Measurements from ENCODE around the gene UBR2.

UBR2 gene

DNA sequence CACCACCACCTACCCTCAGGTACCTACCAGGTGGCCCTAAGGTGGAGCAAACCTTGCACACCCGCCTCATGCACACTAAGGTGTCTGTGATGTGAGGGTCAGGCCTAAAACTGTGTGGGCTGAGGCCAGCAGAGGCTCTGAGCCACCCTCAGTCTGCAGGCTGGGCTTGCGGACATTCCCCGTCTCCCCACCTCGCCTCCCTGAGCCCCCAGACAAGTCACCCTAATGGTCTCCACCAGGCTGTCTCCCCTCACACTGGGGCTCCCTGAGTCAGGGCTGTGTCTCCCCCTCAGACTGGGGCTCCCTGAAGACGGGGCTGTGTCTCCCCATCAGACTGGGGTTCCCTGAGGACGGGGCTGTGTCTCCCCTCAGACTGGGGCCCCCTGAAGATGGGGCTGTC lies 146.0 kb downstream of the UBR2 start:
- no peak for ATAC-seq (replicated peaks; ENCODE audit: extremely low read depth, poor library complexity, severe bottlenecking)
- H3K4me1 Mint-ChIP-seq, result no peaks in the 10 kb centered on the region
- H3K27me3 Mint-ChIP-seq, result no peaks in the 10 kb centered on the region
- no peak for DNase-seq (ENCODE audit: low spot score in 2 of 2)
- peaks cover 2% of the 10 kb centered on the region for H3K36me3 Mint-ChIP-seq (ENCODE audit: insufficient read depth)
- H3K9me3 Mint-ChIP-seq, result no peaks in the 10 kb centered on the region
- H3K4me3 Mint-ChIP-seq, result no peak overlapping the region
- H3K27ac Mint-ChIP-seq (ENCODE audit: low read depth), result no peak overlapping the region

DNA sequence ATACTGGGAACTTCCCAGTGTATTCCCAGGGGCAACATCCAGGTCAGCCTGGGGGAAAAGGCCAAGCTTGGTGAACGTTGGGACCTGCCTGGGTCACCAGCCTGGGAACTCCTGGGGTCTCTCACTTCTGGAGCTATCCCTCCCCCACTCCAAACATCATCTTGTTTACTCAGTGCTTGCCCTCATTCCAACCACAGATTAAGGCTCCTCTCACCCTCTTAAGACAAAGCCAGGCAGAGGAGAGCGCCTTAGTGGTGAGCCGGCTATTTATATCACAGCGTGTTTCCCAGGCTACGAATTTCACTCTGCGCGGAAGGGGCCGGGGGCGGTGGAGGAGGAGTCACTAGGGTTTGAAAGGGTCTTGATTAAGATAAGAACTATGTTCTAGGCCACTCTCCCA lies 146.5 kb downstream of the UBR2 start:
- no peaks in the 10 kb centered on the region for H3K27me3 Mint-ChIP-seq
- no peak overlapping the region for H3K27ac Mint-ChIP-seq (ENCODE audit: low read depth)
- no peak for DNase-seq (ENCODE audit: low spot score in 2 of 2)

DNA sequence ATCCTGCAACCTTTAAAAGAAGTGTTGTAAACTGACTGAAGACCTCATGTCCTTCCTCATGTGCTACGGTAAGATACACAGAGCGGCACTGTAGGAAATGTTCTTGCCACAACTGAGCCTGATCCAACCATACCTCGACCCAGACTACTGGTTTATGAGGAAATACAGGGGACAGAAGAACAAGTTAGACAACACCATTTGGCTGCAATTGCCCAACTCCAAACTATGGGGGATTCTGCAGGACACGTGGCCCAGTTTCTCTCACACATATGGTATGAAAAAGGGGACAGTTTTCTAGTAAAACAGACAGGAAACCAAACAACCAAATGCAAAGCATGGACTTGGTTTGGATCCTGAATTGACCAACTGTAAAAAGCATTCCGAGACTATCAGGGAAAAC lies 148.1 kb downstream of the UBR2 start:
- Mint-ChIP-seq H3K36me3 (ENCODE audit: insufficient read depth) (no peaks in the 10 kb centered on the region), H3K27me3 (no peaks in the 10 kb centered on the region), H3K4me1 (no peaks in the 10 kb centered on the region), H3K4me3 (no peak overlapping the region), H3K27ac (ENCODE audit: low read depth) (no peak overlapping the region), H3K9me3 (no peaks in the 10 kb centered on the region)
- ATAC-seq (replicated peaks; ENCODE audit: extremely low read depth, poor library complexity, severe bottlenecking), result no peak
- no peak for DNase-seq (ENCODE audit: low spot score in 2 of 2)

More for the DNA sequence above, 146.5 kb downstream of the UBR2 start:
- no peak for ATAC-seq (replicated peaks; ENCODE audit: extremely low read depth, poor library complexity, severe bottlenecking)
- Mint-ChIP-seq H3K36me3 (ENCODE audit: insufficient read depth) (peaks cover 2% of the 10 kb centered on the region), H3K4me1 (no peaks in the 10 kb centered on the region), H3K9me3 (no peaks in the 10 kb centered on the region), H3K4me3 (no peak overlapping the region)

DNA sequence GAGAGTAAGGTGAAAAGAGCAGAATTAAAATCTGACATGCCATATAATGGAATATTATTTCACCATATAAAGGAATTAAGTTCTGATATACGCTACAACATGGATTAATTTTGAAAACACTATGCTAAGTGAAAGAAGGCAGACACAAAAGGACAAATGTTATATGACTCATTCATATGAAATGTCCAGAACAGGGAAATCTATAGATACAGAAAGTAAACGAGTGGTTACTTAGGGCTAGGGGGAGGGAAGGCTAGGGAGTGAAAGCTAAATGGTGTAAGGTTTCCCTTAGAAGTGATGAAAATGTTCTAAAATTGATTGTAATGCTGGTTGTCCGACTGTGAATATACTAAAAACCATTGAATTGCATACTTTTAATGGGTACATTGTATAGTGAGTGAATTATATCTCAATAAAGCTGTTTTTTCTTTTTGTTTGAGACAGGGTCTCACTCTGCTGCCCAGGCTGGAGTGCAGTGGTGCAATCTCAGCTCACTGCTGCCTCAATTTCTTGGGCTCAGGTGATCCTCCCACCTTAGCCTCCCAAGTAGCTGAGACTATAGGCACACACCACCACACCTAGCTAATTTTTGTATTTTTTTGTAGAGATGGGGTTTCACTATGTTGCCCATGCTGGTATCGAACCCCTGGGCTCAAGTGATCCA lies 150.4 kb downstream of the UBR2 start:
- H3K4me1 Mint-ChIP-seq, result no peaks in the 10 kb centered on the region
- ATAC-seq (replicated peaks; ENCODE audit: extremely low read depth, poor library complexity, severe bottlenecking) (no peak), DNase-seq (ENCODE audit: low spot score in 2 of 2) (no peak)
- no peaks in the 10 kb centered on the region for H3K36me3 Mint-ChIP-seq (ENCODE audit: insufficient read depth)
- no peak overlapping the region for H3K27ac Mint-ChIP-seq (ENCODE audit: low read depth)
- H3K4me3 Mint-ChIP-seq, result no peak overlapping the region
- H3K27me3 Mint-ChIP-seq, result no peaks in the 10 kb centered on the region
- H3K9me3 Mint-ChIP-seq, result no peaks in the 10 kb centered on the region

- ATAC-seq (replicated peaks; ENCODE audit: extremely low read depth, poor library complexity, severe bottlenecking) (no peak), DNase-seq (ENCODE audit: low spot score in 2 of 2) (no peak)
- Mint-ChIP-seq H3K9me3 (no peaks in the 10 kb centered on the region), H3K27me3 (no peaks in the 10 kb centered on the region), H3K27ac (ENCODE audit: low read depth) (no peak overlapping the region), H3K4me3 (no peak overlapping the region), H3K36me3 (ENCODE audit: insufficient read depth) (no peaks in the 10 kb centered on the region), H3K4me1 (no peaks in the 10 kb centered on the region)
Measured at GRCh38 chr6:42715871-42716270, 152.0 kb downstream of the UBR2 start.

GRCh38 chr6:42720739-42721138 lies 156.9 kb downstream of the UBR2 start:
- H3K27ac Mint-ChIP-seq (ENCODE audit: low read depth), result no peak overlapping the region
- ATAC-seq (replicated peaks; ENCODE audit: extremely low read depth, poor library complexity, severe bottlenecking) (no peak), DNase-seq (ENCODE audit: low spot score in 2 of 2) (no peak)
- H3K36me3 Mint-ChIP-seq (ENCODE audit: insufficient read depth), result no peaks in the 10 kb centered on the region
- H3K27me3 Mint-ChIP-seq, result no peaks in the 10 kb centered on the region
- H3K9me3 Mint-ChIP-seq, result no peaks in the 10 kb centered on the region
- peaks cover under 1% of the 10 kb centered on the region for H3K4me1 Mint-ChIP-seq
- no peak overlapping the region for H3K4me3 Mint-ChIP-seq

GRCh38 chr6:42722497-42722896 lies 158.7 kb downstream of the UBR2 start, which contains the start of gene PRPH2:
Gene PRPH2 (minus strand): TSS chr6:42722597. CDS start chr6:42722334, 263 bp downstream.
- Mint-ChIP-seq H3K36me3 (ENCODE audit: insufficient read depth) (no peaks in the 10 kb centered on the region), H3K27ac (ENCODE audit: low read depth) (no peak within 1 kb of the TSS), H3K27me3 (no peaks in the 10 kb centered on the region), H3K4me3 (no peak within 1 kb of the TSS), H3K4me1 (peaks cover 16% of the 10 kb centered on the region), H3K9me3 (no peaks in the 10 kb centered on the region)
- ATAC-seq (replicated peaks; ENCODE audit: extremely low read depth, poor library complexity, severe bottlenecking) (no peak), DNase-seq (ENCODE audit: low spot score in 2 of 2) (no peak)

- Mint-ChIP-seq H3K36me3 (ENCODE audit: insufficient read depth) (no peaks in the 10 kb centered on the region), H3K27ac (ENCODE audit: low read depth) (no peak overlapping the region), H3K27me3 (no peaks in the 10 kb centered on the region), H3K4me1 (peaks cover 16% of the 10 kb centered on the region), H3K4me3 (no peak overlapping the region), H3K9me3 (no peaks in the 10 kb centered on the region)
- no peak for ATAC-seq (replicated peaks; ENCODE audit: extremely low read depth, poor library complexity, severe bottlenecking)
- no peak for DNase-seq (ENCODE audit: low spot score in 2 of 2)
Measured at GRCh38 chr6:42724825-42725224, 161.0 kb downstream of the UBR2 start.

- no peaks in the 10 kb centered on the region for H3K27me3 Mint-ChIP-seq
- DNase-seq (ENCODE audit: low spot score in 2 of 2), result no peak
- no peaks in the 10 kb centered on the region for H3K36me3 Mint-ChIP-seq (ENCODE audit: insufficient read depth)
- ATAC-seq (replicated peaks; ENCODE audit: extremely low read depth, poor library complexity, severe bottlenecking), result no peak
- H3K9me3 Mint-ChIP-seq, result no peaks in the 10 kb centered on the region
- peaks cover 16% of the 10 kb centered on the region for H3K4me1 Mint-ChIP-seq
- H3K4me3 Mint-ChIP-seq, result peak overlapping the region; percentile 79
- H3K27ac Mint-ChIP-seq (ENCODE audit: low read depth), result peak overlapping the region; percentile 91
Measured at GRCh38 chr6:42726026-42726425, 162.2 kb downstream of the UBR2 start.

DNA sequence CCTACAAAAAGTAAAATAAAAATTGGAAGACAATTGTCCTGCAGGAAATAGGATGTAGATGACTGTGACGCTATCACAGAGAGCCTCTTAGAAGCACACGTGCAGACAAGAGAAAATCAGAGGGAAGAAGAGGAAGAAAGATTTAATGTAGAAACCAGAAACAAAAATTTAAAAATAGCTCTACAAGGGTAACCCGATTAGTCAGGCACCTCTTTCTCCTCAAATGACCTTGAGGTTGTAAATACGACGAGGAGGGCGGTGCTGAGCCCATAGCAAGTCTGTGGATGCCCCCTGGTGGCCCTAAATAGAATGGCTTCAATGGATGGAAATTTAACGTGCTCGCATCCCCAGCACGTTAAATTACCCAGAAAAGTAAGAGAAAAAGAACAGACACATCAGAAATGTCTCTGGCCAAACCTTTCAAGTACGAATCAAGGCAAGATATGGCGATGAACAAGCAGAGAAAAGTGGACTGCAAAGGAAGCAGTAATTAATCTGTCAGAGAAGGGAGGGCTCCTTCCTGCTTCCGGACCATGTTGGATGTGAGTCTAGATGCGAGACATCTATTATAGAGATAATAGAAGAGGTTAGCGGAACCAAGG lies 162.8 kb downstream of the UBR2 start:
- peak overlapping the region; percentile 91 for H3K27ac Mint-ChIP-seq (ENCODE audit: low read depth)
- H3K27me3 Mint-ChIP-seq, result no peaks in the 10 kb centered on the region
- ATAC-seq (replicated peaks; ENCODE audit: extremely low read depth, poor library complexity, severe bottlenecking) (peak; percentile 96), DNase-seq (ENCODE audit: low spot score in 2 of 2) (peak; percentile 40 to 70)
- no peaks in the 10 kb centered on the region for H3K9me3 Mint-ChIP-seq
- no peaks in the 10 kb centered on the region for H3K36me3 Mint-ChIP-seq (ENCODE audit: insufficient read depth)
- peaks cover 16% of the 10 kb centered on the region for H3K4me1 Mint-ChIP-seq
- H3K4me3 Mint-ChIP-seq, result peak overlapping the region; percentile 79

DNA sequence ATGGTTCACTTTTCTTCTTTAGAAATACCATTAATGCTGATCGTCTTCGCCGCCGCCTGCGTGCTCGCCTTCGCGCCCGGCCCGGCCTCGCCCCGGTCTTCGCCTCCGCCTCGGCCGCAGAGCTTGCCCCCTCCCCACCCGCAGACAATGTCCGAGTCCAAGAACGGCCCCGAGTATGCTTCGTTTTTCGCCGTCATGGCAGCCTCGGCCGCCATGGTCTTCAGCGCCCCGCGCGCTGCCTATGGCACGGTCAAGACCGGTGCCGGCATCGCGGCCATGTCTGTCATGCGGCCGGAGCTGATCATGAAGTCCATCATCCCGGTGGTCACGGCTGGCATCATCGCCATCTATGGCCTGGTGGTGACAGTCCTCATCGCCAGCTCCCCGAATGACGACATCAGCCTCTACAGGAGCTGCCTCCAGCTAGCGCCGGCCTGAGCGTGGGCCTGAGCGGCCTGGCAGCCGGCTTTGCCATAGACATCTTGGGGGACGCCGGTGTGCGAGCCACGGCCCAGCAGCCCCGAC lies 163.3 kb downstream of the UBR2 start:
- no peak for ATAC-seq (replicated peaks; ENCODE audit: extremely low read depth, poor library complexity, severe bottlenecking)
- peak overlapping the region; percentile 91 for H3K27ac Mint-ChIP-seq (ENCODE audit: low read depth)
- peak overlapping the region; percentile 79 for H3K4me3 Mint-ChIP-seq
- H3K27me3 Mint-ChIP-seq, result no peaks in the 10 kb centered on the region
- no peaks in the 10 kb centered on the region for H3K9me3 Mint-ChIP-seq
- H3K36me3 Mint-ChIP-seq (ENCODE audit: insufficient read depth), result peaks cover 2% of the 10 kb centered on the region
- DNase-seq (ENCODE audit: low spot score in 2 of 2), result no peak
- H3K4me1 Mint-ChIP-seq, result peaks cover 16% of the 10 kb centered on the region

- DNase-seq (ENCODE audit: low spot score in 2 of 2) (no peak), ATAC-seq (replicated peaks; ENCODE audit: extremely low read depth, poor library complexity, severe bottlenecking) (no peak)
- Mint-ChIP-seq H3K4me3 (peak overlapping the region; percentile 18), H3K4me1 (peaks cover 16% of the 10 kb centered on the region), H3K36me3 (ENCODE audit: insufficient read depth) (peaks cover 2% of the 10 kb centered on the region), H3K27me3 (no peaks in the 10 kb centered on the region), H3K27ac (ENCODE audit: low read depth) (peak overlapping the region; percentile 91), H3K9me3 (no peaks in the 10 kb centered on the region)
Measured at GRCh38 chr6:42727627-42728026, 163.8 kb downstream of the UBR2 start.

DNA sequence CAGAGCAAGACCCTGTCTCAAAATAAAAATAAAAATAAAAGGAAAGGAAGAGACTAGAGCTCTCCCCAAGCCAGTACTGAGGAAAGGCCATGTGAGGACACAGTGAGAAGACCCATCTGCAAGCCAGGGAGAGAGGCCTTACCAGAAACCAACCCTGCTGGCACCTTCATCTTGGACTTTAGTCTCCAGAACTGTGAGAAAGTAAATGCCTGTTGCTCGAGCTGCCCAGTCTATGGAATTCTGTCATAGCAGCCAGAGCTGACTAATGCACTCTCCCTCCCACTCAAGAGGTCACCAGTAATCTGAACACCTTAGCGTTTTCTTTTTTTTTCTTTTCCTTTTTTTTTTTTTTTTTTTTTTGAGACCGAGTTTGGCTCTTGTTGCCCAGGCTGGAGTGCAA lies 165.9 kb downstream of the UBR2 start:
- peak overlapping the region; percentile 65 for H3K27ac Mint-ChIP-seq (ENCODE audit: low read depth)
- no peaks in the 10 kb centered on the region for H3K9me3 Mint-ChIP-seq
- no peak overlapping the region for H3K4me3 Mint-ChIP-seq
- no peak for ATAC-seq (replicated peaks; ENCODE audit: extremely low read depth, poor library complexity, severe bottlenecking)
- DNase-seq (ENCODE audit: low spot score in 2 of 2), result no peak
- peaks cover 2% of the 10 kb centered on the region for H3K36me3 Mint-ChIP-seq (ENCODE audit: insufficient read depth)
- H3K27me3 Mint-ChIP-seq, result no peaks in the 10 kb centered on the region
- H3K4me1 Mint-ChIP-seq, result peaks cover 16% of the 10 kb centered on the region
